Effector CD8-positive, alpha-beta T cell (primary cell): ENCODE data around the gene ST3GAL3.
"Not testable (repeated sequence)": the region's sequence is repeated elsewhere in the genome, so short reads cannot be mapped to it uniquely, and the experiment has no call there.

Experiments
- DNase-seq: peaks from one replicate; lab custom pipeline; 2025; lab: John Stamatoyannopoulos, UW

ST3GAL3 gene

DNA sequence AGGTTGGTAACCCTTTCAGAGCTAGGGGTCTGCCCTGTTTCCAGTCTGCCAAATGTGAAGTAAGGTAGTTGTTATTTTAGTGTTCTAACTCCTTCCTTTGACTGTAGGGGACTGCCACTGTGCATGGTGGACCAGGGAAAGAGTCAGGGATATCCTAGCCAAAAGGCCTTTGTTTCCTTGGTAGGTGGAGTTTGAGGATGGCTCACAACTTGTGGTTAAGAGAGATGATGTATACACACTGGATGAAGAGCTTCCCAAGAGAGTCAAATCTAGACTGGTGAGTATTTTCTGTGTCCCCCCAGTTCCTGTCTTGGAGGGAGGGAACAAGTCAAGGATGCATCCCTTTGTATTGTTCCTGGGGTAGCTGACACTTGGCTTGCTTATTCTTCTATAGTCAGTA, 3.5 kb upstream of the ST3GAL3 start:
- DNase-seq = no peak

DNA sequence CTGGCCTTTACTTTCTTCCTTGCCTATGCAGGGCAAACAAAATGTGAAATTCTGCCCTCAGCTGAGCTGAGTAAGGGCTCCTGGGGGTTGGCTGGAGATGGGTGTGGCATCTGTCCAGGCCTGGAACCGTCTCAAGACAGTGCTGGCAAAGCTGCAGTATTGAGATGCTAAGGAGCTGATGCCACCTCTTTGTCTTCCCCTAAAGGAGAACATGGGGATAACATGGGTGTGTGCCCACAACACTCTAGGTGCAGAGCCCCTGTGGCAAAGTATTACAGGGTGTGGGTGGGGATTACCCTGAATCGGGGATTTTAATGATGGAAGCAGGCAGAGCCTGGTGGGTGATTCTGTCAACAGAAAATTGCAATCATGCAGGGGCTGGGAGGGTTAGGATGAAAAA, 2.5 kb upstream of the ST3GAL3 start:
- no peak for DNase-seq

GRCh38 chr1:43705334-43705733, 2.0 kb upstream of the ST3GAL3 start:
- no peak for DNase-seq

DNA sequence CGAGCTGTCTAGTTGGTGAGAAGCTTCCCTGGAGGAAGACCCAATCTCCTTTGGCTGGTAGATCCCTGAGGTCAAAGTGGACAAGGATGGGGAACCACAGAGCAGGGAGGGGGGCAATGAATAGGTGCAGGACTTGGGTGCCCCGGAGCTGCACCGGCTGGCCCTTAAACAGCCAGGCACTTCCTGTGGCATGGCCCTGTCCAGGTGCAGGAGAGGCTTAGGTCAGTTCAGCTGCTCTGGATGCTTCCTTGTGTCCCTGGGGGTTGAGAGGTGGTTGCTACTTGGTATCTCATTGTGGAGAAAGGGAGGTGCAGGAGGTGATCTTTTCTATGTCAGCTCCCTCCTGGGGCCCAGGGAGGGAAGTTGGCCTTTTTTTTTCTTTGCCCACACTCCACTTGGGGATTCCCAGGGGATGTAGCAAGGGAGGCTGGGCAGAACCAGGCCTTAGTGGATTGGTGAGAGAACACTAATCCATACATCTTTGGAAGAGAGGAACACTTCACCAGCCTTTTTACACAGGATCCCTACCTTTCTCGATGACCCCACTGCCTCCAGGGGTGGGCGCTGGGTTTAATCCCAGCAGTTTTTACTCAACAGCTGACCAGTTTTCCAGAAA, 1.2 kb upstream of the ST3GAL3 start:
- no peak for DNase-seq

- DNase-seq = no peak
Measured at GRCh38 chr1:43706598-43707189, 642 bp upstream of the ST3GAL3 start.

- DNase-seq = no peak
Measured at GRCh38 chr1:43708002-43708410, 670 bp downstream of the ST3GAL3 start.

GRCh38 chr1:43711049-43711448, 3.7 kb downstream of the ST3GAL3 start:
- no peak for DNase-seq

GRCh38 chr1:43711524-43712386, 4.4 kb downstream of the ST3GAL3 start:
- no peak for DNase-seq

GRCh38 chr1:43716559-43717281, 9.4 kb downstream of the ST3GAL3 start:
- no peak for DNase-seq

DNA sequence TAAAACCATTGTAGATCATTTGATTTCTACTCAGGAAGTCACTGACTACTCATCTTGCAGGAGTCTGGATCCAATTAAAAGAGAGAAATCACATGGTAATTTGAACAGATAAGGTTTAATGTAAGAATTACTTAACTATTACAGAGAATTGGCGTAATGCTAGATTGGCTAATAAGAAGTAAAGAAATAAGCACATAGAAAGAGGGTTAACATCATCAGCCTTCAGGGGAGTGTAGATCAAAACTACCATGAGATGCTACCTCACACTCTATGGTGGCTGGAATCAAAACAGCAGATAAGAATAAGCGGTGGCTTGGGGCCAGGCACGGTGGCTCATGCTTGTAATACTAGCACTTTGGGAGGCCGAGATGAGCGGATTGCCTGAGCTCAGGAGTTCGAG, 11.7 kb downstream of the ST3GAL3 start:
- DNase-seq = no peak

DNA sequence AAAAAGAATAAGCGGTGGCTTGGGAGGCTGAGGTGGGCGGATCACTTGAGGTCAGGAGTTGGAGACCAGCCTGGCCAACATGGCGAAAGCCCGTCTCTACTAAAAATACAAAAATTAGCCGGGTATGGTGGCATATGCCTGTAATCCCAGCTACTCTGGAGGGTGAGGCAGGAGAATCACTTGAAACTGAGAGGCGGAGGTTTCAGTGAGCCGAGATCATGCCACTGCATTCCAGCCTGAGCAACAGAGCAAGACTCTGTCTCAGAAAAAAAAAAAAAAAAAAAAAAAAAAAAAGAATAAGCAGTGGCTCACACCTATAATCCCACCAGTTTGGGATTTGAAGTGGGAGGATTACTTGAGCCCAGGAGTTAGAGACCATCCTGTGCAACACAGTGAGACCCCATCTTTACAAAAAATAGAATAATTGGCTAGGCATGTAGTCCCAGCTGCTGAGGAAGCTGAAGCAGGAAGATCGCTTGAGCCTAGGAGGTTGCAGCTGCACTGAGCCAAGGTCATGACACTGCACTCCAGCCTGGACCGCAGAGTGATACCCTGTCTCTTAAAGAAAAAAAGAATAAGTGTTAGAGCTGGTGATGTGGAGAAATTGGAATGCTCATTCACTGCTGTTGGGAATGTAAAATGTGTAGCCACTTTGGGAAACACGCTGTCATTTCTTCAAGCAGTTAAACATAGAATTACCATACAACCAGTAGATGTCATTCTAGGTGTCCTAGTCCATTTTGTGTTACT, 12.5 kb downstream of the ST3GAL3 start:
- DNase-seq = not testable (repeated sequence)

DNA sequence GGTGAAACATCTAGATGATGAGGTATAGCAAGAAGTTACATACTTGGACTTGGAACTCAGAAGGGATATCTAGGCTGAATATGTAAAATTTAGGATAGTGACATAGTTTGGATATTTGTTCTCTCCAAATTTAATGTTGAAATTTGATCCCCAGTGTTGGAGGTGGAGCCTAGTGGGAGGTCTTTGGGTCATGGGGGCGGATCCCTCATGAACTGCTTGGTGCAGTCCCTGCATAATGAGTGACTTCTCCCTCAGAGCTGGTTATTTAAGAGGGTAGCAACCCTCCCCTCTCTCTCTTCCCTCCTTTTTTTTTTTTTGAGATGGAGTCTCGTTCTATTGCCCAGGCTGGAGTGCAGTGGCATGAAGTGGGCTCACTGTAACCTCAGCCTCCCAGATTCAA, 15.5 kb downstream of the ST3GAL3 start:
- DNase-seq = no peak

DNA sequence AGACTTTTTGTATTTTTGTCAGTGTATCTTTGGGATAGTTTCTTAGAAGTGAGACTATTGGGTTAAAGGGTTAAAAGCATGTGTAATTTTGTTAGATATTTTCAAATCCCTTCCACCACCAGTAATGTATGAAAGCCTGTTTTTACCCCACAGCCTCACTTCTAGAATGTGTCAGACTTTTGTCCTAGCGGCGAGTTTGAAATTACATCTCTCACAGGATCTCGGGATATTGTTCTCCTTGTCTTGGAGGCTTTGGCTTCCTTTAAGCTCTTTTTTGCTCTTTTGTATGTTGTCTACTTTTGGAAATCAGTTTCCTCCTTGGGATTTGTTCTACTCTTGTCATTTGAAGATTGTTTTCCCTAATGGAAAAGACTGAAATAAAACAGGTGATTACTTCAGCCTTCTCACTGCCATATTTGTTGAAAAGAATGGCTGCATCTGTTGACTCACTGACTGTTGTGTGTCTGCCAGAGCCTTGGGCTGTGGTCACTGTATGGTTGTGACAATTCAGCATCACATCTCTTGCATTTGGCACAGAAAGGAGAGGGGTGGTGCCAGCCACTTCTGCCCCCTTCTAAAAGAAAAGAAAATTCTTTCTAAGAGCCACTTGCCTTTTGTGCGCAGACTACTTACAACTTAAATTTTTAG, 22.6 kb downstream of the ST3GAL3 start:
- DNase-seq = no peak

GRCh38 chr1:43731867-43732531, 24.7 kb downstream of the ST3GAL3 start:
- no peak for DNase-seq

GRCh38 chr1:43736819-43737218, 29.5 kb downstream of the ST3GAL3 start:
- DNase-seq = no peak

DNA sequence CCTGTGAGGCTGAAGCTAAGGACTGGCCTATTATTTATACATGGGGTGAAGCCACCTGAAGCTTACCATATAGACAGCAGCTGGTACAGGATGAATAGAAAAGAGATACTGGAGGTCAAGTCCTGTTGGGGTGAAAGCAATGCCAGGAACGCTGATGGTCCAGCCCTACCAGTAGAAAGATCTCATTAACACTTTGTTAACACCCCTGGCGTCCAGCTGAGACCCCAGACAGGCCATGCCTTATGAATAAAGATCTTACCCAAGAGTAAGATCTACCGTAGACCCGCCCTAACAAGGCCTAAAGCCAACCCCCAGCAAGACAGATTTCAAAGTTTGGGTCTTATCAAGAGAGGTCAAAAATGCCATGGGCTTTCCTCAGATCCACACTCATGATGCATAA, 34.7 kb downstream of the ST3GAL3 start:
- DNase-seq = no peak

DNA sequence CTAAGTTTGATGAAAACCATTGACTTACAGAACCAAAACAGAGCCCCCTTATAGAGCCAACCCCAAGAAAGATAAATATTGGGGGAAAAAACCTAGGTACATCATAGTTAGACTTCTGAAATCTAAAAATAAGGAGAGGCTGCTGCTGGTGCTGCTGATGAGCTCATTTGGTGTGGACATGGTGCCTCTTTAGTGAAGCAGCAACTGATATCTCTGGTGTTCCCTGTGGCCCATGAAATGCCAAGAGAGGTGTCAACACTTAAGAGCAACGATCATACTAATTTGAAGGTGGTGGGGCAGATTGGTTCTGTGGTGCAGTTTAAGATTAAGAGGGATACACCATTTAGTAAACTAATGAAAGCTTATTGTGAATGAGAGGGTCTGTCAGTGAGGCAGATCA, 35.9 kb downstream of the ST3GAL3 start:
- no peak for DNase-seq

DNA sequence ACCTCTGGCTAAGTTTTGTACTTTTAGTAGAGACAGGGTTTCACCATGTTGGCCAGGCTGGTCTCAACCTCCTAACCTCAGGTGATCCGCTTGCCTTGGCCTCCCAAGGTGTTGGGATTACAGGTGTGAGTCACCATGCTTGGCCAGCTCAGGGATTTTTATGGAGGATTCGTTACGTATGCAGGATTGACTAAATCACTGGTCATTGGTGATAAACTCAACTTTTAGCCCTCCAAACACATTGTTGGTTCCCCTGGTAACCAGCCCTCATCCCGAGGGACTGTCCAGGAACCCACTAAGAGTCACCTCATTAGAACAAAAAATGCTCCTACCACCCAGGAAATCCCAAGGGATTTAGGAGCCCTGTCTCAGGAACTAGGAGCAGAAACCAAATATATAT, 40.4 kb downstream of the ST3GAL3 start:
- DNase-seq = no peak

DNA sequence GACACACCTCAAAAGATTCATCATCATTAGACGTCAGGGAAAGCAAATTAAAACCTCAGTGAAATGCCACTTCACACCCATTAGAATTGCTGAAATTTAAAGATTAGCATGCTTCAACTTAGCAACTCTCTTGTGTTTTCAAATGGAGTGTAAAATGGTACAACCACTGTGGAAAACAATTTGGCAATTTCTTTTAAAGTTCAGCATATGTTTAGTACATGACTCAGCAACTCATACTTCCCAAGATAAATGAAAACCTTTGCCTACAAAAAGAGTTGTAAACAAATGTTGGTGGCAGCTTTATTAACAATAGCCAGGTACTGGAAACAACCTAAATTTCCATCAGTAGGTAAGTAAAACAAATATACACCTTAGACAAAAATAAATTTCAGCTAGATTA, 42.7 kb downstream of the ST3GAL3 start:
- no peak for DNase-seq

- no peak for DNase-seq
Measured at GRCh38 chr1:43753422-43753821, 46.1 kb downstream of the ST3GAL3 start.

DNA sequence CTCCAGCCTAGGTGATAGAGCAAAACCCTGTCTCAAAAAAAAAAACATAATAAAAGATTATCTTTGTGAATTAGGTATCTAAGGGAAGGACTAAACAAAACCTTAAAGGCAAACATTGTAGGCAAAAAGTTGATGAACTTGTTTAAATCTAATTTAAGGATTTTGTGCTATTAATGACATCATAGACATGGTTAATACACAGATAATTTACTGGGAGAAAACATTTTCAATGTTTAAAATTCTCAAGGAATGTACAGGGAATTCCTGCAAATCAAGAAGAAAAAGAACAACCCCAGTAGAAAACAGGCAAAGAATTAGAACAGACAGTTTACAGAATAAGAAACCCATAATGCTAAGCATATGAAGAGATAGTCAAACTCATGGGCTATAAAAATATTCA, 47.6 kb downstream of the ST3GAL3 start:
- no peak for DNase-seq
